T-helper 9 cell (primary cell): ENCODE results near the gene PLAAT4.
"Not testable (repeated sequence)": the region's sequence is repeated elsewhere in the genome, so short reads cannot be mapped to it uniquely, and the experiment has no call there.

Experiments used
- DNase-seq: peaks from one replicate; pipeline ENCODE4 v3.0.0-alpha.2; 2020

PLAAT4 gene

GRCh38 chr11:63573881-63574855, 37.6 kb downstream of the PLAAT4 start:
- no peak for DNase-seq

GRCh38 chr11:63574856-63575602, 38.4 kb downstream of the PLAAT4 start:
- DNase-seq: no peak

GRCh38 chr11:63578882-63579281, 42.3 kb downstream of the PLAAT4 start:
- DNase-seq: not testable (repeated sequence)

- DNase-seq: not testable (repeated sequence)
Observed at GRCh38 chr11:63581224-63581623, 44.6 kb downstream of the PLAAT4 start.

GRCh38 chr11:63583357-63583677, 46.7 kb downstream of the PLAAT4 start:
- DNase-seq: no peak

- DNase-seq: no peak
Observed at GRCh38 chr11:63586451-63587166, 50.0 kb downstream of the PLAAT4 start.

- DNase-seq: no peak
Observed at GRCh38 chr11:63589000-63589399, 52.4 kb downstream of the PLAAT4 start.

GRCh38 chr11:63590024-63590788, 53.6 kb downstream of the PLAAT4 start:
- DNase-seq: no peak

- DNase-seq: no peak
Observed at GRCh38 chr11:63592975-63593395, 56.4 kb downstream of the PLAAT4 start.

GRCh38 chr11:63595296-63595695, 58.7 kb downstream of the PLAAT4 start:
- DNase-seq: no peak
